Endothelial cell (in vitro differentiated cells): ENCODE data around the gene RXFP2. TPM values are rescaled to one million over a fixed set of nuclear protein-coding genes. Genes with fewer than 3 reads are reported as not detected.

Experiments used
- DNase-seq: peaks from one replicate; pipeline ENCODE4 v3.0.0; 2021; ENCODE audit warnings: low spot score
- H3K27ac Mint-ChIP-seq: one replicate; pipeline ENCODE4 v1.8.0; 2021; ENCODE audit warnings: mixed read lengths, inconsistent platforms; ENCODE audit not compliant: unreplicated experiment
- H3K27me3 Mint-ChIP-seq: one replicate; pipeline ENCODE4 v1.8.0; 2021; ENCODE audit warnings: mild to moderate bottlenecking, moderate library complexity, mixed read lengths, inconsistent platforms; ENCODE audit not compliant: unreplicated experiment
- H3K36me3 Mint-ChIP-seq: one replicate; pipeline ENCODE4 v1.8.0; 2021; ENCODE audit warnings: mild to moderate bottlenecking, low read depth, mixed read lengths, inconsistent platforms; ENCODE audit not compliant: unreplicated experiment
- H3K4me1 Mint-ChIP-seq: one replicate; pipeline ENCODE4 v1.8.0; 2021; ENCODE audit warnings: mild to moderate bottlenecking, mixed read lengths, inconsistent platforms; ENCODE audit not compliant: unreplicated experiment
- H3K4me3 Mint-ChIP-seq: one replicate; pipeline ENCODE4 v1.8.0; 2021; ENCODE audit warnings: mild to moderate bottlenecking, mixed read lengths, inconsistent platforms; ENCODE audit not compliant: unreplicated experiment
- H3K9me3 Mint-ChIP-seq: one replicate; pipeline ENCODE4 v1.8.0; 2021; ENCODE audit warnings: mixed read lengths, inconsistent platforms; ENCODE audit not compliant: unreplicated experiment
- CTCF ChIP-seq: fragments of 200-600 bp; sonication (generic); IDR thresholded peaks from one replicate; pipeline ENCODE4 v1.5.0; 2021; ENCODE audit warnings: antibody characterized with exemption; ENCODE audit not compliant: unreplicated experiment
- total RNA-seq: library from RNA; stranded (reverse); fragmentation: NEBNext Ultra II Directional; extraction: Animal tissue kit (Norgen Biotek cat#: 25700); gene quantifications from one replicate; pipeline ENCODE4 v1.2.1, GENCODE V29; 2021; ENCODE audit not compliant: unreplicated experiment

The RXFP2 gene
- total RNA-seq, 1 donor from 2014 or later: not detected

DNA sequence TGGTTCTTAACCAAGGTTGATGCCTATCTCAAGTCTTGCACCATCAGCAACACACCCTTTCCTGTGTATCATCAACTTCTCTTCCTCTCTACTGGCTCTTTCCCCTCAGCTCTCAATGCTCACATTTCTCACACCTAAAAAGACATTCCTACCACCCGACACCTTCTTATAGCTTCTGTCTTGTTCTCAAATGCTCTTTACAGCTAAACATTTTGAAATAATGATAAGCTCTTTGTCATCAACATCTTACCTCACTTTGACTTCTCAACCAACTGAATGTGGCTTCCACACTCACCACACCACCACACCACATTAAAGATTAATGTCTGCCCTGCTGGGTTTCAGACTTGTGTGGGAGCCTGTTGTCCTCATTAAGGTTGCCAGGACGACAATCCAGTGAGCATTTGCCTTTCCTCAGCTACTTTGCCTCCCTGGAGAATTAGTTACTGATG, 67.8 kb downstream of the RXFP2 start:
- Mint-ChIP-seq H3K27me3 (no peaks in the 10 kb centered on the region), H3K4me3 (no peak overlapping the region), H3K4me1 (peaks cover 7% of the 10 kb centered on the region), H3K36me3 (no peaks in the 10 kb centered on the region), H3K27ac (no peak overlapping the region), H3K9me3 (no peaks in the 10 kb centered on the region)
- no peak for TF ChIP-seq CTCF
- DNase-seq: no peak

GRCh38 chr13:31814536-31814935, 75.2 kb downstream of the RXFP2 start:
- Mint-ChIP-seq H3K36me3 (no peaks in the 10 kb centered on the region), H3K27me3 (no peaks in the 10 kb centered on the region), H3K4me1 (no peaks in the 10 kb centered on the region), H3K9me3 (no peaks in the 10 kb centered on the region), H3K4me3 (no peak overlapping the region), H3K27ac (no peak overlapping the region)
- DNase-seq: no peak
- no peak for TF ChIP-seq CTCF

DNA sequence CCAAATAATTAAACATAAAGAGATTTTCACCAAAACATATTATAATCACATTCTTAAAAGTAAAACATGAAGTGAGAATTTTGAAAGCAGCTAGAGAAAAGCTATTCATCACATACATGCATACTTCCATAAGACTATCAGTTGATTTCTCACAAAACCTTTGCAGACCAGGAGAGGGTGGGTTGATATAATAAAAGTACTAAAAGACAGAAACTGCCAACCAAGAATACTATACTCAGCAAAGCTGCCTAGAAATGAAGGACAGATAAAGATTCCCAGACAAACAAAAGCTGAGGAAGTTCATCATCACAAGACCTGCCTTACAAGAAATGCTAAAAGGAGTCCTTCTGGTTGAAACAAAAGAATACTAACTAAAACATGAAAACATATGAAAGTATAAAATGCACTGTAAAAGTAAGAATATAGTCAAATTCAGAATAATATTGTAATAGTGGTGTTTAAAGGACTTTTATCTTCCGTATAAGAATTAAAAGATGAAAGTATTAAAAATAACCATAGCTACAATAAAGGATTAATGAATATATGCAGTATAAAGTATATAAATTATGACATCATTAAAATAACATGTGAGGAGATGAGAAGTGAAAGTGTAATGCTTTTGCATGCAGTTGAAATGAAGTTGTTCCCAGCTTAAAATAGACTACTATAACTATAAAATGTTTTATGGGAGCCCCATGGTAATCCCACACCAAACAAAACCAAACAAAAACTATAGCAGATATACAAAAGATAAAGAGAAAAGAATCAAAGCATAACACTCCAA, 76.2 kb downstream of the RXFP2 start:
- Mint-ChIP-seq H3K9me3 (no peaks in the 10 kb centered on the region), H3K36me3 (no peaks in the 10 kb centered on the region), H3K27ac (no peak overlapping the region), H3K27me3 (no peaks in the 10 kb centered on the region), H3K4me1 (no peaks in the 10 kb centered on the region), H3K4me3 (no peak overlapping the region)
- TF ChIP-seq CTCF: no peak
- DNase-seq: no peak

DNA sequence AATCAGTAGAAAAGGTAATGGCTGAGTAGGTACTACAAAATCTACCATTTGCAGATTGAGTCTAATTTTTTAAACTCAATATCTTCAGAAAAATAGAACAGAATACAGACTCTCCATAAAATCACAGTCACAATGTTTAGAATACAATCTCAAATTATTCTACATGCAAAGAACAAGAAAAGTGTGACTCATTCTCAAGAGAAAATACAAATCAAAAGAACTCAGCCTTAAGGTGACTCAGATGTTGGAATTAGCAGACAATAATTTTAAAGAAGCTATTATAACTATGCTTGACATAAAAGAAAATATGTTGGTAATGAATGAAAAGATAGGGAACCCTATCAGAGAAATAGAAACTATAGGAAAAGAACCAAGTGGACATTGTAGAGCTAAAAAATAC, 78.9 kb downstream of the RXFP2 start:
- Mint-ChIP-seq H3K27me3 (peaks cover 1% of the 10 kb centered on the region), H3K27ac (no peak overlapping the region), H3K4me3 (no peak overlapping the region), H3K9me3 (no peaks in the 10 kb centered on the region), H3K36me3 (no peaks in the 10 kb centered on the region), H3K4me1 (no peaks in the 10 kb centered on the region)
- TF ChIP-seq CTCF: no peak
- DNase-seq: no peak

DNA sequence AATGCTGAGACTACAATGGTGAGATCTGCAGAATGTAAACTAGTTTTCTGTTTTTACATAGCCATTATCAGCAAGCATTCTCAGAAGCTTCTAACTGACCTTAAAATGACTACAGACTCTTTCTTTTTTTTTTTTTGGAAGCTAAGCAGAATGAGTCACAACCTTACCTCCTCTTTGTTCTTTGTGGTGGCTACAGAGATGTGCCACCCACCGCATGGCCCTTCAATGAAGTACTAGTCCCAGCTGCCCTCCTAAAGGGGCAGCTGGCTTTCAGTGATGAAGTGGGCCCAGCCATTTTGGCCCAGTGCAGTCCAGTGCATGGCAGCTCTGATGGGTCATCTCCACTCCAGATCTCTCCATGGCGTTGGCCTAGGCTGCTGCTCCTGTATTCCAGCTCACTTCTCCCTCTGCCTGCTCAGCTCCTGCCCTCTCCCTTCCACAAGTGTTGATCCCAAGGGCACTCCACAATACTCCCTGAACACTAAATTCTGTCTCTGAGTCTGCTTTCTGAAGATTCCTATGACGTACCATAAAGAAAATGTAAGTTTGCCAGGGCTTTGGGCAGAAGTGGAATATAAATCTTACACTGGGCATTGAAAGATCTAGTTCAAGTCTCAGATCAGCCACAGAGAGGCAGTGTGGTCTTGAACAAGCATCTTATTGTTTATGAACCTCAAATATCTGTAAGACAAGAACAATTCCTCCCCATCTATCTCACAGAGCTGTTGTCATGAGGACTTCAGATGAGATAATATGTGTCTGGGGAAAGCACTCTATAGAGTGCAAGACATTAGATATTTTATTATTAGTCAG, 85.6 kb downstream of the RXFP2 start:
- H3K4me1 Mint-ChIP-seq: no peaks in the 10 kb centered on the region
- TF ChIP-seq CTCF: no peak
- H3K27me3 Mint-ChIP-seq: peaks cover 1% of the 10 kb centered on the region
- no peak overlapping the region for H3K27ac Mint-ChIP-seq
- no peaks in the 10 kb centered on the region for H3K36me3 Mint-ChIP-seq
- DNase-seq: no peak
- no peaks in the 10 kb centered on the region for H3K9me3 Mint-ChIP-seq
- H3K4me3 Mint-ChIP-seq: no peak overlapping the region
